SKM-1 treated with dmso at 0.1 percent for 144 hours (cell line): Measurements from ENCODE around the gene CLC.
A peak's percentile ranks its signal among the peaks of the same experiment; 100 is the strongest.
"Not testable (repeated sequence)": the region's sequence is repeated elsewhere in the genome, so short reads cannot be mapped to it uniquely, and the experiment has no call there.

Experiments
- DNase-seq: peaks from one replicate; lab custom pipeline; 2025; ENCODE audit not compliant: unreplicated experiment; lab: John Stamatoyannopoulos, UW

Gene CLC

DNA sequence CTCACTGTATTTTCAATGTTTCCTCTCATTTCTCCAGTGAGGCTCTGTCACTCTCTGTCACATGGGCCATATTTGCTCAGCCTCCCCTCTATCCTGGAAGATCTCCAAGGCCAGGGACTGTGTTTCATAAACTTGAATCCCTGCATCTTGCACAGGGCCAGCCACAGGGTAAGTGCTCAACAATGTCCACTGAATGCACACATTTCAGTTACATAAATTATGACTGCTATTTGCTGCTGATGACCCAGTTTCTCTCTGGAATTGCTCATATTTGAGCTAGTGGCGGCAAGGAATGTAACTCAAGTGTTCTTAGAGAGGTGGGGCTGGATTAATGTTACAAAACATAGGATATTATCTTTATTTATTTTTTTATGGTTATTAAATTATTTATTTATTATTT, 6.1 kb downstream of the CLC start:
- DNase-seq: no peak

DNA sequence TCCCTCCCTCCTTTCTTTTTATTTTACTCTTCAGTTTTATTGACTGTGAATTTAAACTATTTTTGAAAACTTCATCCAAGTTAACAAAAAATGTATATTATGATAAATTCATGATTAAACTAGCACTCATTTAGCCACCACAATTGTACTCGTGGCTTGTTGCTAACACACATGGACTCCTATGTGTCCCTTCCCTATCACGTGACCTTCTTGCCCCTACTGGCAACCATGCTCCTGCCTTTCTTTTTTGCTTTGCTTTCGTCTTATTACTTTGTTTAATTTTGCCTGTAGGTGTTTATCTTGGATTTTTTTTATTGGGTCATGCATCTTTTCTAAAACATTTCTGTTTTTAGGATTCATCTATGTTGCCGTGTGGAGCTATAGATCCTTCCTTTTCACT, 8.2 kb downstream of the CLC start:
- no peak for DNase-seq

DNA sequence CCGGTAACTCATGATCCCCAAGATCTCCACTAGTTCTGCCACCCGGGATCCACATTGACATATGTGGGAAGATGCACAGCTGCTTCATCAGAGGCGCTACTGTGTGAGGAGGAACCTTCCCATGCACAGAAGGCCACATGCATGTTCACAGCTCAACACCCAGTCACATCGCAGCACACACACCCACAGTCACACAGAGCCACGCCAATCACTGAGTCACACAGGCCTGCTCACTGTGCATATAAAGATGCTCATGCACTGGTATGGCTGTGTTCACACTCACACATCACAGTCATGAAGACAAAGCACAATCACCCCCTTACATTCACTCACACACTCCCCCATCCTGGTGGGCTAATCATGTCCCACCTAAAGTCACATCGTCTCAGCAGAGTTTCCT, 9.8 kb downstream of the CLC start:
- DNase-seq: no peak

GRCh38 chr19:39727070-39727800, 10.6 kb downstream of the CLC start:
- DNase-seq: no peak

- DNase-seq: no peak
These were observed 11.8 kb downstream of the CLC start for GRCh38 chr19:39725995-39726394.

DNA sequence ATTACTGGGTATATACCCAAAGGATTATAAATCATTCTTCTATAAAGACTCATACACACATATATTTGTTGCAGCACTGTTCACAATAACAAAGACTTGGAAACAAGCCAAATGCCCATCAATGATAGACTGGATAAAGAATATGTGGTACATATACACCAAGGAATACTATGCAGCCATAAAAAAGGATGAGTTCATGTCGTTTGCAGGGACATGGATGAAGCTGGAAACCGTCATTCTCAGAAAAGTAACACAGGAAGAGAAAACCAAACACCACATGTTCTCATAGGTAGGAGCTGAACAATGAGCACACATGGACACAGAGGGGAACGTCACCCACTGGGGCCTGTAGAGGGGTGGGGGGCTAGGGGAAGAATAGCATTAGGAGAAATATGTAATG, 17.7 kb downstream of the CLC start:
- not testable (repeated sequence) for DNase-seq

GRCh38 chr19:39710333-39710890, 27.4 kb downstream of the CLC start:
- no peak for DNase-seq

- DNase-seq: no peak
These were observed 28.6 kb downstream of the CLC start for GRCh38 chr19:39709026-39709872.

DNA sequence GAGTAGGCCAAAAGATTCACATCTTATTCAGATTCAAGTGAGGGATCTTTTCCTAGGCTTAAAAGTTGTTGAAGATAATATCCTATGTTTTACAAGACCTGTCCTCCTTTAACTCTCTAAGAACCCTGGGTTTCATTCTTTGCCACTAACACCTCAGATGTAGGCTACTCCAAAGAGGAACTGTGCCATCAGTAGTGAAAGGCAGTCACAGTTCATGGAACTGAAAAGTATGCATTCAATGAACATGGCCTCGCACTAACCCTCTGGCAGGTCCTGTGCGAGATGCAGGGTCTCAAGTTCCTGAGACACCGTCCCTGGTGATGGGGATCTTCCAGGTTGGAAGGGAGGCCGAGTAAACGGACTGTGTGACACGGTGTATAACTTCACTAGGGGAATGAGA, 29.2 kb downstream of the CLC start:
- no peak for DNase-seq

DNA sequence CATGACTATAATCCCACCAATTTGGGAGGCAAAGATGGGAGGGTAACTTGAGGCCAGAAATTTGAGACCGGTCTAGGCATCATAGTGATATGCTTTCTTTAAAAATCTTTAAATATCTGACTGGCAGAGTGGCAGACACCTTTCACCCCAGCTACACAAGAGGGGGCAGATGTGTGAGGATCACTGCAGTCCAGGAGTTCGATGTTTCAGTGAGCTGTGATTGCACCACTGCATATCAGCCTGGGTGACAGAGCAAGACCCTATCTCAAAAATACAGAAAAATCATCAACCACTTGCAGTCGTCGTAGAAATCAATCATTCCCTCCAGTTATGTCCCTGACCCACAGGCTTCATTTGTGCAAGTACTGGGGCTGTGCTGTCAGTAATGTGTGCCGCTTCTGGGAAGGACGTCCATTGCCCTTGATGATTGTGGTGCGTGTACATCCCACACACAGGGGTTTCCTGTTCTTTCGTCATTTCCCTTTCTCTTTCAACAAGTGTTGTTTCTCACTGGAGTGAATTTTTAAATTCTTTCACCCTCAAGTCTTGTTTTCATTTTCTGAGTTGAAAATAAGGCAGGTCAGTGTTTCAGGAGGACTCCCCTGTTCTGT, 32.1 kb downstream of the CLC start:
- DNase-seq: peak; percentile 9

DNA sequence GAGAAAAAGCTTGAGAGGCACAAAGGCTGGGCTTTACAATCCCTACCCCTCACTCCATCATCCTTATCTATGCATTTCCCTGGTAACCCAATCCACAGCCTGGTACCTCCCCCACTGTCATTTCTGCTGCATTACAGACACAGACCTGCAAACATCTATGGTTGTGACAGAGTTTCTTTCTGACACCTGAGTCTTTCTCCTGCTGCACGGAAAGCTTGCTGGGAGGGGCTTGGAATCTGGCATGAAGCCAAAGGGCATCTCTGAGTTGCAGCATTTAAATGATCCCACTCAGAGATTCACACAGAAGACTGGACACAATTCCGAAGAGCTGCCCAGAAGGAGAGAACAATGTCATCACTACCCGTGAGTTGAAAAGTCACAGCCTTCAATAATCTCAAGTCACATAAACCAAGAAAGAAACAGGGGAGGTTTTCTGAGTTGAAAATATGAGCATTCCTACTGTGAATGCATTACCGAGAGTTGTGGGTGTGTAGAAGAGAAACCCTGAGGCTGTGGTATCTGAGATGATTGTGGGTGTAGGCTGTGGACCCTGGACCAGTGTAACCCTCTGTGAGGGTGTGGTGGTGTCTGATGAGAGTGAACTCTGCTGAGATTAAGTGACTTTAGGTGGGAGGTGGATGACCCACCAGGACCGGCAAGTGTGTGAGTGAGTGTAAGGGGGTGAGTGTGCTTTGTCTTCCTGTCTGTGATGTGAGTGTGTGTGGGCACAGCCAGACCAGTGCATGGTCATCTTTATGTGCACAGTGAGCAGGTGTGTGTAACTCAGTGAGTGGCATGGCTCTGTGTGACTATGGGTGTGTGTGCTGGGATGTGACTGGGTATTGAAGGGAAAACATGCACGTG, 33.4 kb downstream of the CLC start, which contains the start of gene LGALS14:
TSS of gene LGALS14 (plus strand) at position 301 of the 864 bp plus-strand sequence. CDS start at position 349, 48 bp downstream.
- DNase-seq: no peak

DNA sequence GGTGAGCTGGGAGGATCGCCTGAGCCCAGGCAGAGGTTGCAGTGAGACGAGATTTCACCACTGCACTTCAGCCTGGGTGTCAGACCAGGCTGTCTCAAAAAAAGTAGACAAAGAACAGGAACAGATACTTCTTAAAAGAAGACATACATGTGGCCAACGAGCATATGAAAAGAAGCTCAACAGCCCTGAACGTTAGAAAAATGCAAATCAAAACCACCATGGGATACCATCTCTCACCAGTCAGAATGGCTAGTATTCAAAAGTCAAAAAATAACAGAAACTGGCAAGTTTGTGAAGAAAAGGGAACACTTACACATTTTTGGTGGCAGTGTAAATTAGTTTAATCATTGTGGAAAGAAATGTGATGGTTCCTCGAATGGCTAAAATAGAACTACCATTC, 36.5 kb downstream of the CLC start:
- DNase-seq: no peak

GRCh38 chr19:39698535-39698934, 39.3 kb downstream of the CLC start:
- no peak for DNase-seq

DNA sequence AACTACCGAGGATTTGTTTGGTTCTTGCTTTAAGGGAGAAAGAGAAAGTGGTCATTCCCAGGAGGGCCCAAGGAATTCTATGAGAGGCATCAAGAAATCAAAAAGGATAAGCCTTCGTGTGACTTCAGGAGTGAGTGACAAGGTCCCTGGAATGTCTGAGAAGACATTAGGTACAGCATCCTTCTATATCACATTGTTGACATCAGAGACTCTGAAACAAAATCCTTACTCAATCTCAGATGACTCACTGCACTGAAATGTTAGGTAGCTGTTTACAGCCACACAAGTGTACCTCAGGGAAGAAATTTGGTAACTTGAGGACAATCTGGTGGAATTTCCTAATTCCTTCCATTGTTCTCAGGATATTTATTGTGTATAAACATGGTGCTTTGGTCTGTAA, 41.4 kb downstream of the CLC start:
- DNase-seq: no peak

DNA sequence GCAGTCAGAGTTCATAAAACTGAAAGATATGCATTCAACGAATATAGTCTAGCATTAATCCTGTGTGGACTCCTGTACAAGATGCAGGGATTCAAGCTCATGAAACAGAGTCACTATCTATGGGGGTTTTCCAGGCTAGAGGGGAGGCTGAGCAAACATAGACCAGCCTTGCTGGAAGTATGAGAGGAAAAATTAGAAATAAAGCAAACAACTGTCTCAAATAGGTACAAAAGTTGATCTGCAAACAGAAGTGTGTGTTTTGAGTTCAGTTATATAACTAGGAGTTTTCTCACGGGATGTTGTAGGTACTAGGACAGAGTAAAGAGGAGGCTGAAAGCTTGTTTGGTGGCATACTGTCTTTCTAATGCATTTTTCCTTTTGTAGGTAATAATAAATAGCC, 42.1 kb downstream of the CLC start:
- no peak for DNase-seq

DNA sequence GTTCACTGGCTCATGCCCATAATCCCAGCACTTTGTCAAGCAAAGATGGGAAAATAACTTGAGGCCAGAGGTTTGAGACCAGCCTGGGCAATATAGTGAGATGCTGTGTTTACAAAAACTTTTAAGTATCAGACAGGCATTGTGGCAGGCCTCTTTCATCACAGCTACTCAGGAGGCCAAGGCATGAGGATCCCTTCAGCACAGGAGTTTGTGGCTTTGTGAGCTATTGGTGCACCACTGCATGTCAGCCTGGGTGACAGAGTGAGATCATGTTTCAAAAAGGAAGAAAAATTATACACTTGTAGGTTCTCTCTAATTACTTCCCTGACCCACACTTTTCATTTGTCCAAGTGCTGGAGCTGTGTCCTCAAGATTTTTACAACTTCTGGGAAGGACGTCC, 45.0 kb downstream of the CLC start:
- DNase-seq: no peak

- DNase-seq: no peak
These were observed 45.7 kb downstream of the CLC start for GRCh38 chr19:39692166-39692565.

DNA sequence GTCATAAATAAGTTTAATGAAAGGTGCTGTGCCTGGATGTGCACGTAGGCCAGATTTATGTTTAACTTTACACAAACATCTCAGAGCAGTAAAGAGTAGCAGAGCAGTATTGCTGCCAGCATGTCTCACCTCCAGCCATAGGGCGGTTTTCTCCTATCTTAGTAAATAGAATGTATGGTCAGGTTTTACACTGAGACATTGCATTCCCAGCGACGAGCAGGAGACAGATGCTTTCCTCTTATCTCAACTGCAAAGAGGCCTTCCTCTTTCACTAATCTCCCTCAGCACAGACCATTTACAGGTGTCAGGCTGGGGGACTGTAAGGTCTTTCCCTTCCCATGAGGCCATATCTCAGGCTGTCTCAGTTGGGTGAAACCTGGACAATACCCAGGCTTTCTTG, 49.2 kb downstream of the CLC start:
- DNase-seq: not testable (repeated sequence)

DNA sequence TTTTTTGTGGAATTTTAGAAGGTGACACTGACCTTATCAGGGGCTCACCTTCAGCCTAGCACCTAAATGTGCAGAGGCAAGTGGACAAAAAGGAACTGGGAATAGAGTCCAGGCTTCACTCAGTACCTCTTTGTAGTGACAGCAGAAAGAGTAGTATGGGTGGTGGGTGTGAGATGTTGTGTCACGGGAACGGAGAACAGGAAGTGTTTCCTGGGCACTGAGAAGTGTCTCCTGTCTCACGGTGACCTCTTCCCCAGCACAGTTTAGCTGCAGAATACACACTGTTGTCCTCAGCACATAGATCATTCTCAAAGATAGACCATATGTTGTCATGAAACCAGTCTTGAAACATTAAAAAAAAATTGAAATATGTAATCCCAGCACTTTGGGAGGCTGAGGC, 51.1 kb downstream of the CLC start:
- no peak for DNase-seq

- no peak for DNase-seq
These were observed 53.6 kb downstream of the CLC start for GRCh38 chr19:39684267-39684666.

GRCh38 chr19:39681416-39681815, 56.4 kb downstream of the CLC start:
- DNase-seq: no peak
